Neural cell (in vitro differentiated cells): ENCODE measurements around the gene YAF2. TPM values are rescaled to one million over a fixed set of nuclear protein-coding genes. Genes with fewer than 3 reads are reported as not detected.

Experiments used
- H2AFZ ChIP-seq: fragments of 200-600, 300-800 bp; sonication (generic), shearing (Covaris generic); 2 replicates; pipeline ENCODE4 v1.6.0; 2014; ENCODE audit warnings: low read depth, mild to moderate bottlenecking, antibody characterized with exemption, low read length, moderate library complexity
- H3F3A ChIP-seq: fragments of 200-600 bp; shearing (Covaris generic); 2 replicates; pipeline ENCODE4 v1.6.1; 2016; ENCODE audit warnings: mild to moderate bottlenecking, moderate library complexity, mixed read lengths, antibody characterized with exemption, low read length; ENCODE audit not compliant: insufficient read depth, poor library complexity, severe bottlenecking
- H3K27ac ChIP-seq: fragments of 200-600, 300-800 bp; sonication (generic), shearing (Covaris generic); 2 replicates; pipeline ENCODE4 v1.5.1; 2014; ENCODE audit warnings: mild to moderate bottlenecking, low read length, moderate library complexity
- H3K27me3 ChIP-seq: fragments of 300-800, 200-600 bp; sonication (generic), shearing (Covaris generic); 2 replicates; pipeline ENCODE4 v1.6.0; 2014; ENCODE audit warnings: mild to moderate bottlenecking, low read depth, low read length, moderate library complexity; ENCODE audit not compliant: insufficient read depth
- H3K36me3 ChIP-seq: fragments of 300-800, 200-600 bp; sonication (generic), shearing (Covaris generic); 2 replicates; pipeline ENCODE4 v1.5.1; 2014; ENCODE audit warnings: mild to moderate bottlenecking, antibody characterized with exemption, low read length, moderate library complexity; ENCODE audit not compliant: insufficient read depth
- H3K4me2 ChIP-seq: fragments of 300-800, 200-600 bp; sonication (generic), shearing (Covaris generic); 2 replicates; pipeline ENCODE4 v1.6.0; 2014; ENCODE audit warnings: mild to moderate bottlenecking, low read length
- H3K4me3 ChIP-seq: fragments of 300-800, 200-600 bp; sonication (generic), shearing (Covaris generic); 2 replicates; pipeline ENCODE4 v1.5.1; 2014; ENCODE audit warnings: mild to moderate bottlenecking, low read length, moderate library complexity
- H3K79me2 ChIP-seq: fragments of 200-600 bp; shearing (Covaris generic); replicated peaks from 2 replicates; pipeline ENCODE4 v1.6.0; 2014; ENCODE audit warnings: mild to moderate bottlenecking, low read length, moderate library complexity; ENCODE audit not compliant: insufficient read depth
- H3K9ac ChIP-seq: fragments of 300-800, 200-600 bp; sonication (generic), shearing (Covaris generic); 2 replicates; pipeline ENCODE4 v1.6.1; 2016; ENCODE audit warnings: mild to moderate bottlenecking, low read length, mixed read lengths
- H3K9me2 ChIP-seq: fragments of 200-600 bp; shearing (Covaris generic); 2 replicates; pipeline ENCODE4 v1.6.1; 2016; ENCODE audit warnings: mild to moderate bottlenecking, low read length, mixed read lengths; ENCODE audit not compliant: insufficient read depth
- H3K9me3 ChIP-seq: fragments of 200-600, 300-800 bp; sonication (generic), shearing (Covaris generic); 2 replicates; pipeline ENCODE4 v1.6.1; 2016; ENCODE audit warnings: mild to moderate bottlenecking, mixed run types, low read length, moderate library complexity, mixed read lengths
- H4K20me1 ChIP-seq: fragments of 200-600 bp; shearing (Covaris generic); 2 replicates; pipeline ENCODE4 v1.6.1; 2016; ENCODE audit warnings: mild to moderate bottlenecking, mixed run types; ENCODE audit not compliant: insufficient read depth
- CTCF ChIP-seq: fragments of 450-650 bp; IDR thresholded peaks from 2 replicates; pipeline ENCODE4 v1.5.1; 2014; ENCODE audit warnings: antibody characterized with exemption, mild to moderate bottlenecking, moderate library complexity; ENCODE audit not compliant: poor library complexity, severe bottlenecking
- EP300 ChIP-seq: fragments of 450-650 bp; conservative IDR thresholded peaks from 2 replicates; pipeline ENCODE4 v1.6.1; 2014; ENCODE audit warnings: antibody characterized with exemption, mild to moderate bottlenecking, moderate library complexity; ENCODE audit not compliant: poor library complexity, severe bottlenecking
- EZH2 ChIP-seq: fragments of 200-600, 300-800 bp; shearing (Covaris generic), sonication (generic); IDR thresholded peaks from 2 replicates; pipeline ENCODE4 v1.6.1; 2014; ENCODE audit warnings: antibody characterized with exemption, low read length, borderline replicate concordance, mild to moderate bottlenecking; ENCODE audit not compliant: insufficient read depth, poor library complexity, severe bottlenecking
- MXI1 ChIP-seq: fragments of 450-650 bp; conservative IDR thresholded peaks from 2 replicates; pipeline ENCODE4 v1.6.1; 2014; ENCODE audit warnings: antibody characterized with exemption, mild to moderate bottlenecking; ENCODE audit not compliant: poor library complexity, severe bottlenecking
- POLR2AphosphoS5 ChIP-seq: IDR thresholded peaks from 2 replicates; pipeline ENCODE4 v1.6.1; 2012
- RAD21 ChIP-seq: fragments of 450-650 bp; conservative IDR thresholded peaks from 2 replicates; pipeline ENCODE4 v1.6.1; 2014; ENCODE audit warnings: antibody characterized with exemption, mild to moderate bottlenecking, moderate library complexity
- SMC3 ChIP-seq: fragments of 450-650 bp; conservative IDR thresholded peaks from 2 replicates; pipeline ENCODE4 v1.6.1; 2014; ENCODE audit warnings: antibody characterized with exemption, mild to moderate bottlenecking, moderate library complexity; ENCODE audit not compliant: poor library complexity
- TAF1 ChIP-seq: IDR thresholded peaks from 2 replicates; pipeline ENCODE4 v1.6.1; 2012; ENCODE audit warnings: low read depth
- polyA plus RNA-seq: library from polyadenylated mRNA; depleted of rRNA; stranded (reverse); fragments of >200 nt; gene quantifications from 2 replicates; pipeline ENCODE4 v1.2.3, GENCODE V29; 2014
- TF ChIP-seq, protein P1 (sequence below): IDR thresholded peaks from 2 replicates; pipeline ENCODE4 v1.6.1; 2012; ENCODE audit warnings: borderline replicate concordance

Gene YAF2
- polyA plus RNA-seq, 1 donor from 2014 or later = 44.1 TPM

DNA sequence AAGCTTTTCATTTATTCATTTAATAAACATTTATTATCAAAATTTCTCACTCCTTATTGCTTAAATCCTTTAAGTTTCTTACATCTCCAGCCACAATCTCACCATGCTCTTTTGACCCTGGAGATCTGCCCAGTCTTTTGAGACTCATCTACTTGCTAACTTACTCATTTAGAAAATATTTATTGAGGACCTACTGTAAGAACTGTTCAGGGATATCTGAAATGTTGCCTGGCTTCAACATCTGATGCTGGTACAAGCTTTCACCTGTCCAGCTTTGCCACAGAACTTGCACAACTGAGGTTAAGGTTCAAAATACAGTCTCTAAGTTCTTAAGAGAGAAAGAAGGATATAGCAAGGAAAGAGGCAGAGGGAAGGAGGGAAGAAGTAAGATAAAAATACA is 75.9 kb downstream of the YAF2 start:
- Histone ChIP-seq H3K4me2 (no peak overlapping the region), H3K9me3 (no peaks in the 10 kb centered on the region), H3K36me3 (peaks cover 9% of the 10 kb centered on the region), H3K4me3 (no peak overlapping the region), H3K27ac (no peak overlapping the region), H3K9ac (no peak overlapping the region), H3K27me3 (no peaks in the 10 kb centered on the region), H2AFZ (no peak overlapping the region), H3K79me2 (no peaks in the 10 kb centered on the region), H3F3A (no peaks in the 10 kb centered on the region), H3K9me2 (no peaks in the 10 kb centered on the region), H4K20me1 (no peaks in the 10 kb centered on the region)
- TF ChIP-seq EZH2 = no peak
- no peak for TF ChIP-seq RAD21
- no peak for TF ChIP-seq MXI1
- no peak for TF ChIP-seq CTCF
- TF ChIP-seq, protein P1, sequence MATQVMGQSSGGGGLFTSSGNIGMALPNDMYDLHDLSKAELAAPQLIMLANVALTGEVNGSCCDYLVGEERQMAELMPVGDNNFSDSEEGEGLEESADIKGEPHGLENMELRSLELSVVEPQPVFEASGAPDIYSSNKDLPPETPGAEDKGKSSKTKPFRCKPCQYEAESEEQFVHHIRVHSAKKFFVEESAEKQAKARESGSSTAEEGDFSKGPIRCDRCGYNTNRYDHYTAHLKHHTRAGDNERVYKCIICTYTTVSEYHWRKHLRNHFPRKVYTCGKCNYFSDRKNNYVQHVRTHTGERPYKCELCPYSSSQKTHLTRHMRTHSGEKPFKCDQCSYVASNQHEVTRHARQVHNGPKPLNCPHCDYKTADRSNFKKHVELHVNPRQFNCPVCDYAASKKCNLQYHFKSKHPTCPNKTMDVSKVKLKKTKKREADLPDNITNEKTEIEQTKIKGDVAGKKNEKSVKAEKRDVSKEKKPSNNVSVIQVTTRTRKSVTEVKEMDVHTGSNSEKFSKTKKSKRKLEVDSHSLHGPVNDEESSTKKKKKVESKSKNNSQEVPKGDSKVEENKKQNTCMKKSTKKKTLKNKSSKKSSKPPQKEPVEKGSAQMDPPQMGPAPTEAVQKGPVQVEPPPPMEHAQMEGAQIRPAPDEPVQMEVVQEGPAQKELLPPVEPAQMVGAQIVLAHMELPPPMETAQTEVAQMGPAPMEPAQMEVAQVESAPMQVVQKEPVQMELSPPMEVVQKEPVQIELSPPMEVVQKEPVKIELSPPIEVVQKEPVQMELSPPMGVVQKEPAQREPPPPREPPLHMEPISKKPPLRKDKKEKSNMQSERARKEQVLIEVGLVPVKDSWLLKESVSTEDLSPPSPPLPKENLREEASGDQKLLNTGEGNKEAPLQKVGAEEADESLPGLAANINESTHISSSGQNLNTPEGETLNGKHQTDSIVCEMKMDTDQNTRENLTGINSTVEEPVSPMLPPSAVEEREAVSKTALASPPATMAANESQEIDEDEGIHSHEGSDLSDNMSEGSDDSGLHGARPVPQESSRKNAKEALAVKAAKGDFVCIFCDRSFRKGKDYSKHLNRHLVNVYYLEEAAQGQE = no peak
- no peak for TF ChIP-seq EP300
- no peak for TF ChIP-seq POLR2AphosphoS5
- no peak for TF ChIP-seq SMC3
- TF ChIP-seq TAF1 = no peak

GRCh38 chr12:42161529-42161928 is 76.5 kb downstream of the YAF2 start:
- Histone ChIP-seq H3F3A (no peaks in the 10 kb centered on the region), H3K4me3 (no peak overlapping the region), H3K9ac (no peak overlapping the region), H3K9me3 (no peaks in the 10 kb centered on the region), H3K27me3 (no peaks in the 10 kb centered on the region), H3K27ac (no peak overlapping the region), H3K9me2 (no peaks in the 10 kb centered on the region), H3K79me2 (no peaks in the 10 kb centered on the region), H3K36me3 (peaks cover 9% of the 10 kb centered on the region), H3K4me2 (no peak overlapping the region), H2AFZ (no peak overlapping the region), H4K20me1 (no peaks in the 10 kb centered on the region)
- TF ChIP-seq EZH2 = no peak
- no peak for TF ChIP-seq SMC3
- TF ChIP-seq MXI1 = no peak
- TF ChIP-seq TAF1 = no peak
